ENCODE data around the gene ATRX.
"Not testable (repeated sequence)": the region's sequence is repeated elsewhere in the genome, so short reads cannot be mapped to it uniquely, and the experiment has no call there.

The ATRX gene

DNA sequence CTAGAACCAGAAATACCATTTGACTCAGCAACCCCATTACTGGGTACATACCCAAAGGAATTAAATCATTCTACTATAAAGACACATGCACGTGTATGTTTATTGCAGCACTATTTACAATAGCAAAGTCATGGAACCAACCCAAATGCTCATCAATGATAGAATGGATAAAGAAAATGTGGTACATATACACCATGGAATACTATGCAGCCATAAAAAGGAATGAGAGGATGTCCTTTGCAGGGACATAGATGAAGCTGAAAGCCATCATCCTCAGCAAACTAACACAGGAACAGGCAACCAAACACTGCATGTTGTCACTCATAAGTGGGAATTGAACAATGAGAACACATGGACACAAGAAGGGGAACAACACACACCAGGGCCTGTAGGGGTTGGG lies 285.9 kb downstream of the ATRX start:
- DNase-seq (ENCODE audit: low read depth in 3 of 3), result not testable (repeated sequence)

DNA sequence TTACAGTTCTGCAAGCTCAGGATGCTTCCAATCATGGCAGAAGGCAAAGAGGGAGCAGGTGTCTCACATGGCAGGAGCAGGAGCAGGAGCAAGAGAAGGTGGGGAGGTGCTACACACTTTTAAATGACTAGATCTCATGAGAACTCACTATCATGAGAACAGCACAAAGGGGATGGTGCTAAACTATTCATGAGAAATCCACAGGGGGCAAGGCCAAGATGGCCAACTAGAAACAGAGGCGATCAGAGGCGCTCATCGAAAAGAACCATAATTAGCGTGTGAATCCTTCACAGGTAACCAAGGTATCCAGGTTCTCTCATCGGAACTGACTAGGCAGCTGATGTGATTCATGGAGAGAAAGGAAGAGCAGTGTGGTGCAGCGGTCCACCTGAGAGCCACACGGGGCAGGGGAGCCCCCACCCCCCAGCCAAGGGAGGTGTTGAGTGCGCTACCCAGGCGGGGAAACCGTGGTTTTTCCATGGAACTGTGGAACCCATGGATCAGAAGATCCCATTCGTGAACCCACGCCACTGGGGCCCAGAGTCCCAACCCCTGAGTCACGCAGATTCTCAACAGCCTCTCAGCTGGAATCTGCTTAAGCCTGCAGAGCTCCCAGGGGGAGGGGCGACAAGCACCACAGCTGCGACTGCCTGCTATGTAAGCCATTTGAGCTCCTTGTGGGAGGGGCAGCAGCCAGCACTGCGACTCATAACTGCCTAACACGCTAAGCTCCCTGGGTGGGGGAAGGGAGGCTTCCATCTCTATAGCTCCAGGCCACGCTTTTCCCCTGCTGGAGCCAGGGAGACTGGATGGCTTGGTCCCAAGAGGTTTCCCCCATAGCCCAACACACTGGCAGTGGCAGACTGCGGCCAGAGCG lies 292.1 kb downstream of the ATRX start:
- no peak for DNase-seq (ENCODE audit: low read depth in 3 of 3)

DNA sequence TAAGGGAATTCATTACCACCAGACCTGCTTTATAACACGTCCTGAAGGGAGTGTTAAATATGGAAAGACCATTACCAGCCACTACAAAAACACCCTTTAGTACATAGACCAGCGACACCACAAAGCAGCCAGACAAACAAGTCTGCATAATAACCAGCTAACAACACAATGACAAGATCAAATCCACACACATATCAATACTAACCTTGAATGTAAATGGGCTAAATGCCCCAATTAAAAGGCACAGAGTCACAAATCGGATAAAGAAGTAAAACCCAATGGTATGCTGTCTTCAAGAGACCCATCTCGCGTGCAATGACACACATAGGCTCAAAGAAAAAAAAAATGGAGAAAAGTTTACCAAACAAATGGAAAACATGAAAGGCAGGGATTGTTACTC lies 302.0 kb downstream of the ATRX start:
- no peak for DNase-seq (ENCODE audit: low read depth in 3 of 3)

DNA sequence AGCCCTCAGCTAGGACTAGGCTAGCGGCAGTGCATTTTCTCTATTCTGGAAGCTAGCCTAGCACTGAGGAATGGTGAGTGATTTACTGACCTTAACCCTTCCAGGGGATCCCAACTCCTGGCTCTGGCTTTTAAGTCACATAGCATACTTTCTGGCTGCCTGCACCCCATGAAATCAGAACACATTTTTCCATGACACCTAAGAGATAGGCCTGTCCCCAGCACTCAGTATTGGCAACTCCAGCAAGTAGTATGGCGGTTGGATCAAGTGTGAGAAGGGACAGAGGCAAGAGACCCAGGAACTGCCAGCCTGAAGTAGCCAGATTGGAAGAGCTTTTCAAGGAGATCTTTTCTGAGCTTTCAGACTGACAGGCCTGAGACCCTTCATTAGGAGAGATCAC lies 330.6 kb downstream of the ATRX start:
- no peak for DNase-seq (ENCODE audit: low read depth in 3 of 3)

Data from stimulated activated CD4-positive, alpha-beta T cell treated with anti-CD3 and anti-CD28 coated beads, TNF-alpha, amount 100 ng/mL, for 4 hours (primary cell).